Activated CD4-positive, alpha-beta T cell treated with anti-CD3 and anti-CD28 coated beads, Interleukin-2, amount 10 ng/mL, durations not matched to agents 7 days and 5 days (primary cell): ENCODE measurements around the gene GJC2. TPM values are rescaled to one million over a fixed set of nuclear protein-coding genes. Genes with fewer than 3 reads are reported as not detected.
A peak's percentile ranks its signal among the peaks of the same experiment; 100 is the strongest.
"Not testable (repeated sequence)": the region's sequence is repeated elsewhere in the genome, so short reads cannot be mapped to it uniquely, and the experiment has no call there.

Experiments
- CTCF ChIA-PET: fragments of 350-600 bp; sonication (Branson Sonifier 250); formaldehyde crosslinking; loops from one replicate; lab custom pipeline; 2021; ENCODE audit warnings: antibody characterized with exemption; lab: Charles Lee
- POLR2A ChIA-PET: fragments of 350-600 bp; sonication (Branson Sonifier 250); formaldehyde crosslinking; loops from one replicate; lab custom pipeline; 2021; ENCODE audit warnings: antibody characterized with exemption; lab: Charles Lee
- DNase-seq: peaks from one replicate; pipeline ENCODE4 v3.0.0-alpha.2; 2020
- H3K27ac Mint-ChIP-seq: one replicate; pipeline ENCODE4 v1.8.0; 2021; ENCODE audit warnings: mild to moderate bottlenecking, moderate library complexity, mixed read lengths
- H3K27me3 Mint-ChIP-seq: one replicate; pipeline ENCODE4 v1.8.0; 2021; ENCODE audit warnings: mixed read lengths
- H3K36me3 Mint-ChIP-seq: one replicate; pipeline ENCODE4 v1.8.0; 2021; ENCODE audit warnings: low read depth, mixed read lengths
- H3K4me1 Mint-ChIP-seq: one replicate; pipeline ENCODE4 v1.8.0; 2021; ENCODE audit warnings: mixed read lengths
- H3K4me3 Mint-ChIP-seq: one replicate; pipeline ENCODE4 v1.8.0; 2021; ENCODE audit warnings: mild to moderate bottlenecking, moderate library complexity, mixed read lengths
- H3K9me3 Mint-ChIP-seq: one replicate; pipeline ENCODE4 v1.8.0; 2021; ENCODE audit warnings: mixed read lengths
- total RNA-seq, 2 experiments: library from RNA; stranded (reverse); gene quantifications; one replicate each; pipeline ENCODE4 v1.2.3, GENCODE V29; 2021

GJC2 gene
- total RNA-seq, 2 experiments from 2014 or later = 0.40 to 0.62 TPM

DNA sequence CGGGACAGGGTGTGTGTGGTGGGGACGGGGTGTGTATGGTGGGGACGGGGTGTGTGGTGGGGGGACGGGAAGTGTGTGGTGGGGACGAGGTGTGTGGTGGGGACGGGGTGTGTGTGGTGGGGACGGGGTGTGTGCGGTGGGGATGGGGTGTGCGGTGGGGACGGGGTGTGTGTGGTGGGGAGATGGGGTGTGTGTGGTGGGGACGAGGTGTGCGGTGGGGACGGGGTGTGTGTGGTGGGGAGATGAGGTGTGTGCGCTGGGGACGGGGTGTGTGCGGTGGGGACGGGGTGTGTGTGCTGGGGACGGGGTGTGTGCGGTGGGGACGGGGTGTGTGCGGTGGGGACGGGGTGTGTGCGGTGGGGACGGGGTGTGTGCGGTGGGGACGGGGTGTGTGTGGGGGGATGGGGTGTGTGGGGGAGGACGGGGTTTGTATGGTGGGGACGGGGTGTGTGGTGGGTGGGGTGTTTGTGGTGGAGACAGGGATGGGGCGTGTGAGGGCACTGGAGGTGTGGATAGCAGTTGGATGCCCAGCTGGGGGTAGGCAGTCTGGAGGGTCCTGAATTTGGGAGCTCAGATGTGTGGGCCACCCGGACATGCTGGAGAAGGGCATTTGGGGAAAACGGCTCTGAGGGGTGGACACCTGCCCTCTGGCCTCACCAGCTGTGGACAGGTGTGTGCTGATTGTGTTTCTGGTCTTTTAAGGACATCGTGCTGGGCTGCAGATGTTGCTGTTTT lies 32.7 kb downstream of the GJC2 start:
- Mint-ChIP-seq H3K4me3 (no peak overlapping the region), H3K4me1 (peaks cover 14% of the 10 kb centered on the region), H3K27me3 (no peaks in the 10 kb centered on the region), H3K27ac (no peak overlapping the region), H3K36me3 (no peaks in the 10 kb centered on the region), H3K9me3 (no peaks in the 10 kb centered on the region)
- CTCF ChIA-PET = interaction anchor here (1.5 kb wide), 1 partner anchor 16 kb away, joined by 6 read pairs; no protein-coding TSS in a partner anchor
- POLR2A ChIA-PET = no interaction called here
- DNase-seq = no peak

DNA sequence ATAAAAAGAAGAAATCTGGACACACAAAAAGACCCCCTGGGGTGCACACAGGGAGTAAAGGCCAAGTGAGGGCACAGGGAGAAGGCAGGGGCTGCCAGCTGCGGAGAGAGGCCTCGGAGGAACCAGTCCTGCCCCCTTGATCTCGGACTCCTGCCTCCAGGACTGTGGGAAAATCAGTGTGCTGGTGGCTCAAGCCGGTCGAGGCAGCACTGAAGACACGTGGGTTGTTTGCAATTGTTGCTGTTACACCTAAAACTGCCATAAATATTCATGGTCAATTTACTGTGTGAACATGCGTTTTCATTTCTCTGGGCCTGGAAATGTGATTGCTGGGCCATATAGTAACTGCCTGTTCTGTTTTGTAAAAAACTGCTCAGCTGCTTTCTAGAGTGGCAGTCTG lies 34.4 kb downstream of the GJC2 start:
- no peak for DNase-seq
- Mint-ChIP-seq H3K9me3 (no peaks in the 10 kb centered on the region), H3K4me3 (no peak overlapping the region), H3K36me3 (no peaks in the 10 kb centered on the region), H3K27ac (no peak overlapping the region), H3K27me3 (no peaks in the 10 kb centered on the region), H3K4me1 (peaks cover 14% of the 10 kb centered on the region)
- ChIA-PET POLR2A (no interaction called here), CTCF (interaction anchor here (0.5 to 2.0 kb wide), 3 partner anchors 18 to 93 kb away, joined by 3 to 7 read pairs (median 3); partner anchors contain the start of gene IBA57)

DNA sequence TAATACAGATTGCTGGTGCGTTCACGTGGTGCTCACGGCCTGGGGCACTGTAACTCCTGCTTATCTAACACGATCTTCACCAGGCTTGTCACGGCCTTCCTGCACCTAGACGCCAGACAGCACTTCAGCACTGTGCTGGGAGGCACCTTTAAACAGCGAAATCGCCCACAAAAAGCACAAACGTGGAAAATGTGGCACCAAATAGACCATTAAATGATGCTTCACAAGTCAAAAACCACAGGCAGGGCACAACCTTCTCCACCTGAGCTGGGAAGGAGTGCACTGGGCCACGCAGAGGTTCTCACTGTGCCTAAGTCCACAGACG lies 35.9 kb downstream of the GJC2 start:
- POLR2A ChIA-PET = no interaction called here
- H3K27me3 Mint-ChIP-seq = no peaks in the 10 kb centered on the region
- no peak overlapping the region for H3K4me3 Mint-ChIP-seq
- H3K4me1 Mint-ChIP-seq = peaks cover 14% of the 10 kb centered on the region
- H3K27ac Mint-ChIP-seq = peak overlapping the region; percentile 26
- DNase-seq = peak; percentile 35
- CTCF ChIA-PET = interaction anchor here (1.0 kb wide), 1 partner anchor 12 kb away, joined by 3 read pairs; no protein-coding TSS in a partner anchor
- H3K9me3 Mint-ChIP-seq = no peaks in the 10 kb centered on the region
- no peaks in the 10 kb centered on the region for H3K36me3 Mint-ChIP-seq

DNA sequence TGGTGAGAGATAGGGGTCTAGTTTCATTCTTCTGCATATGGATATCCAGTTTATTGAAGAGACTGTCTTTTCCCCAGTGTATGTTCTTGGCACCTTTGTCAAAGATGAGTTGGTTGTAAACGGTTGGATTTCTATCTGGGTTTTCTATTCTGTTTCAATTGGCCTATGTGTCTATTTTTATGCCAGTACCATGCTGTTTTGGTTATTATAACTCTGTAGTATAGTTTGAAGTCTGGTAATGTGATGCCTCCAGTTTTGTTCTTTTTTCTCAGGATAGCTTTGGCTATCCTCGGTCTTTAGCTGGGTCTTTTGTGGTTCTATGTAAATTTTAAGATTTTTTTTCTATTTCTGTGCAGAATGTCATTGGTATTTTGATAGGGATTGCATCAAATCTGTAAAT lies 38.5 kb downstream of the GJC2 start:
- peaks cover 14% of the 10 kb centered on the region for H3K4me1 Mint-ChIP-seq
- POLR2A ChIA-PET, H3K9me3 Mint-ChIP-seq, H3K27me3 Mint-ChIP-seq, H3K27ac Mint-ChIP-seq, H3K4me3 Mint-ChIP-seq, DNase-seq, H3K36me3 Mint-ChIP-seq: not testable (repeated sequence)
- CTCF ChIA-PET = interaction anchor here (2.5 kb wide), 1 partner anchor 23 kb away, joined by 5 read pairs; the partner anchor contains the start of gene IBA57

DNA sequence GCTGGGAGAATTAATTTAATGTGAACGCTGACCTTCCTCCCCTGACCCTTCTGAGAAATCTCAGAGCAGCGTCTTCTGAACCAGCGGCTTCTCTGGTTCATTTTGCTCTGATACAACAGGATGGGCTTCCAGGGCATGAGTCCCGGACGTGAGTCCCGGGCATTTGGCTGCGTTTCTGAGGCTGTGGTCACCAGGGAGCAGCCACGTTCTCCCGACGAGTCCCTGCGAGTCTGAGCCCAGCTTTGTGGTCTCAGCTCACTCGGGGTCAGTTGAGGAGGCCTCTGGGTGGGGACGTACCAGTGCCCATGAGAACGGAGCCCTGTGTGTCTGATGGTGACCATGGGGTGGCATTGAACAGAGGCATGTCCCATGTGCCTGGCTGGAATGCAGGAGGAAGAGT lies 40.5 kb downstream of the GJC2 start:
- ChIA-PET POLR2A (no interaction called here), CTCF (no interaction called here)
- Mint-ChIP-seq H3K4me3 (no peak overlapping the region), H3K4me1 (peaks cover 14% of the 10 kb centered on the region), H3K9me3 (no peaks in the 10 kb centered on the region), H3K36me3 (no peaks in the 10 kb centered on the region), H3K27me3 (no peaks in the 10 kb centered on the region), H3K27ac (no peak overlapping the region)
- DNase-seq = no peak

DNA sequence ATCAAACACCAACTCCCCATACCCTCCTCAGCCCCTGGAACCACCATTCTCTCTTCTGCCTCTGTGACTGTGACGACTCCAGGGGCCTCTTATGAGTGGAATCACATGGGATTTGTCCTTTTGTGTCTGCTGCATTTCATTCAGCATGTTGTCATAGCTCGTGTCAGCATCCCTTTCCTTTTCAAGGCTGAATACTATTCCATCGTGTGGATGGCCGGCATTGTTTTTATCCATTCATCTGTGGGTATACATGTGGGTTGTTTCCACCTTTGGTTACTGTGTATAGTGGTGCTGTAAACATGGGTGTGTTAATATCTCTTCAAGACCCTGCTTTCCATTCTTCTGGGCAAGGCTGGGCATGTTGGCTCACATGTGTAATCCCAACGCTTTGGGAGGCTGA lies 41.0 kb downstream of the GJC2 start:
- CTCF ChIA-PET = no interaction called here
- no peaks in the 10 kb centered on the region for H3K27me3 Mint-ChIP-seq
- no peak for DNase-seq
- POLR2A ChIA-PET = no interaction called here
- H3K9me3 Mint-ChIP-seq = no peaks in the 10 kb centered on the region
- H3K4me3 Mint-ChIP-seq = no peak overlapping the region
- no peaks in the 10 kb centered on the region for H3K36me3 Mint-ChIP-seq
- peaks cover 8% of the 10 kb centered on the region for H3K4me1 Mint-ChIP-seq
- no peak overlapping the region for H3K27ac Mint-ChIP-seq

DNA sequence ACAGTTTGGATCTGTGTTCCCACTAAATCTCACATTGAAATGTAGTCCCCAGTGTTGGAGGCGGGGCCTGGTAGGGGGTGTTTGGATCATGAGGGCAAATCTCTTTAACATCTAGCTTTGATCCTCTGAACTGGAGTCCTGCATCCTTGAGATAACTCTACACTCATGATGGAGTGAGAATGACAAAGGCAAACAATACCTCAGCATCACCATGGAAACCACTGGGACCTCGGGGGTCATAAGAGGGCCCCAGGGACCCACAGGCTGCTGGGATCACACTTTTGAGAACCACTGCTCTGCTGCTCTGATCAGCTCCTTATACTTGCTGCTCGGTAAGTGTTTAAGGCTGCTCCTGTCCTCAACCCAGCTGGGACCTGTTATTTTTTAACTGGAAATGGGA lies 44.7 kb downstream of the GJC2 start:
- Mint-ChIP-seq H3K27ac (no peak overlapping the region), H3K4me3 (no peak overlapping the region), H3K4me1 (no peaks in the 10 kb centered on the region), H3K9me3 (peaks cover 10% of the 10 kb centered on the region), H3K27me3 (no peaks in the 10 kb centered on the region), H3K36me3 (peaks cover 8% of the 10 kb centered on the region)
- no peak for DNase-seq
- POLR2A ChIA-PET = no interaction called here
- CTCF ChIA-PET = no interaction called here

DNA sequence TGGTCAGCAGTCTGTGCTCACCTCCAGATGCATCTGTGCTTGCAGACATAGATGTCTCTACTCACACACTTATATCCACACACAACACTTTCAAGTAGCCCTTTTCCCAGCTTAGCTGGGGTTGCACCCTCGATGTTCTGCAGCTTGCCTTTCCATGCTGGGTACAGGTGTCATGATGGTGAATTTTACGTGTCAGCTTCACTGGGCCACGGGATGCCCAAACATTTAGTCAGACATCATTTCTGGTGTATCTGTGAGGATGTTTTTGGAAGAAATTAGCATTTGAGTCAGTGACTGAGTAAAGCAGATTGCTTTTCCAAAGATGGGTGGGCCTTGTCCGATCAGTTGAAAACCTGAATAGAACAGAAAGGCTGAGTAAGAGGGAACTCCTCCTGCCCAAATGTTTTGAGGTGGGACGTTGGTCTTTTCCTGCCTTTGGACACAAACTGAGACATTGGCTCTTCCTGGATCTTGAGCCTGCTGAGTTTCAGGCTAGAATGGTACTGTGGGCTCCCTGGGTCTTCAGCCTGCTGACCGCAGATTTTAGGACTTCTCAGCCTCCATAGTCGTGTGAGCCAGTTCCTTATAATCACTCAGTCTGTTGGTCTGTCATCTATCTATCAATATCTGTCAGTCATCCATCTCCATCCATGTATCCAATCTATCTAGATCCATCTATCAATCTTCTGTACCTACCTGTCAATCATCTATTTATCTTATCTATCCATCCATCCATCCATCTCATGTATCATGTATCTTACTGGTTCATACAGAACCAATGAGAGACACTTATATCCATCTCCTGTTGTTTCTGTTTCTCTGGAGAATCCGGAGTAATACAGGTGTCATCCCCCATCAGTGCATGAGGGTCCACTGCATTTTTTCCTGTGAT lies 45.4 kb downstream of the GJC2 start:
- ChIA-PET CTCF (no interaction called here), POLR2A (no interaction called here)
- Mint-ChIP-seq H3K9me3 (peaks cover 18% of the 10 kb centered on the region), H3K36me3 (peaks cover 11% of the 10 kb centered on the region), H3K4me1 (no peaks in the 10 kb centered on the region), H3K27ac (no peak overlapping the region), H3K4me3 (no peak overlapping the region), H3K27me3 (no peaks in the 10 kb centered on the region)
- DNase-seq = no peak

DNA sequence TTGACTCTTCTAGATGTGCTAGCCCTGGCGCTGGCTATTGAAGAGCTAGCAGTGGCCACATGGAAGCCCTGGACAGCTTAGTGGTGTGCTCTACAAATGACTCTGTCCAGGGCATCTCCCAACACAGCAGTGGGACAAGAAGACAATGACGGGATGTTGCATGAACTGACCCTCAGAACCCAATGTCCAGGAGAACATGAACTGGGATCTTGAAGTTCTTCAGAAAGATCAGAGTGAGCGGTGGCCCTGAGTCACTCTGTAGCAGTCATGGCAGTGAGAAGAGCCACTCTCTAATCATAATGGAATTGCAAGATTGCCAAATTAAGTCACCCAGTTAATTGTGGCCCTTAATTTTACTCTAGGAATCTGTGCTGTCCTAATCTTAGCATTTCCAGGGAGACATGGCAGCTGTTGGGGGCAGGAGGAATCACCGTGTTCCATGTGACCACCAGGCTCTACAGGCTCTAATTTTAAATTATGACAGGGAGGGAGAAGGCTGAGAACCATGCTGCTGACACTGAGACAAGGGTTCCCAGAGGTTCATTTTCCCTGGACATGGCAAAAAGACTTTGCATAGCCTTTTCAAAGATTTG lies 47.9 kb downstream of the GJC2 start:
- Mint-ChIP-seq H3K9me3 (peaks cover 18% of the 10 kb centered on the region), H3K4me3 (no peak overlapping the region), H3K4me1 (no peaks in the 10 kb centered on the region), H3K27ac (no peak overlapping the region), H3K27me3 (no peaks in the 10 kb centered on the region), H3K36me3 (peaks cover 11% of the 10 kb centered on the region)
- ChIA-PET CTCF (interaction anchor here (0.7 to 1.3 kb wide), 2 partner anchors 11 to 59 kb away, joined by 3 to 4 read pairs; no protein-coding TSS in a partner anchor), POLR2A (no interaction called here)
- DNase-seq = no peak

DNA sequence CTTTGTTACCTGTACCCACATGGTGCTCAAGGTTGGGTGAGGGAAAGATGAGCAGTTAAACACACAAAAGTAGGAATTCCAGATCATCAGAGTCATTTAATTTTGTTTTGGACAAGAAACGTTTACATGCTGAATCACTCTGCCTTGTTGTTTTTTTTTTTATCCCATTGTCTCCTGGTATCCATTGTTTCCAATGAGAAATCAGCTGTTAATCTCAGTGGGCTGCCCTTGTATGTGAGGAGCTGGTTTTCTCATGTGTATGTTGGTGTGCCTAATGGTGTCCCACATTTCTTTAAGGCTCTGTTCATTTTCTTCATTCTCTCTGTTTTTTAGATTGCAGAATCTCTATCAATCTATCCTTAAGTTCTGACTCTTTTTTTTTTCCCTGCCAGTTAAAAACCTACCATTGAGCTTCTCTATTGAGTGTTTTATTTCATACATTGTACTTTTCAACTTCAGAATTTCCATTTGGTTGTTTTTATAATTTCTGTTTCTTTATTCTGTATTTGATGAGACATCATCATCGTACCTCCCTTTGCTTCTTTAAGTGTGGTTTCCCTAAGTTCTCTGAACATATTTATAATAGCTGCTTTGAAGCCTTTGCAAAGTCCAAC lies 49.4 kb downstream of the GJC2 start:
- CTCF ChIA-PET = interaction anchor here (0.9 kb wide), 1 partner anchor 10 kb away, joined by 3 read pairs; no protein-coding TSS in a partner anchor
- Mint-ChIP-seq H3K27ac (no peak overlapping the region), H3K4me1 (no peaks in the 10 kb centered on the region), H3K9me3 (peaks cover 18% of the 10 kb centered on the region), H3K27me3 (peaks cover 8% of the 10 kb centered on the region), H3K4me3 (no peak overlapping the region), H3K36me3 (peaks cover 11% of the 10 kb centered on the region)
- DNase-seq = no peak
- POLR2A ChIA-PET = no interaction called here

DNA sequence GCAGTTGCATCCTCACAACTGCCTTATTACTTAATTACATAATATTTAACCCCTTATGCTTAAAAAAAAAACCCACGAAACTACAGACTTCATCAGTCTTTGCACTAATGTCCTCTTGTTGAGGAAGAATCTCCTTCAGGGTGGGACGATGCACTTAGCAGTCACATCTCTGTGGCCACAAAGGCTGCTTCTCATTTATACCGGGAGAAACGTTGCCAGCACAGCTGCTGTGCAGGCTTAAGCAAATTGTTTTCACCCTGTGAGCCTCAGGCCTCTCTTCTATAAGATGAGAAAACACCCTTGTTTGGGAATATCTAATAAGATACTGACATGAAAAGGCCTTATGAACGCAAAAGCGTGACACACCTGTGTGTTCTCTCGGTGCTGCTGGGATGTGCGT lies 55.2 kb downstream of the GJC2 start:
- POLR2A ChIA-PET = no interaction called here
- Mint-ChIP-seq H3K4me1 (no peaks in the 10 kb centered on the region), H3K4me3 (no peak overlapping the region), H3K9me3 (peaks cover 3% of the 10 kb centered on the region), H3K27ac (no peak overlapping the region), H3K36me3 (no peaks in the 10 kb centered on the region), H3K27me3 (peaks cover 14% of the 10 kb centered on the region)
- CTCF ChIA-PET = no interaction called here
- no peak for DNase-seq

DNA sequence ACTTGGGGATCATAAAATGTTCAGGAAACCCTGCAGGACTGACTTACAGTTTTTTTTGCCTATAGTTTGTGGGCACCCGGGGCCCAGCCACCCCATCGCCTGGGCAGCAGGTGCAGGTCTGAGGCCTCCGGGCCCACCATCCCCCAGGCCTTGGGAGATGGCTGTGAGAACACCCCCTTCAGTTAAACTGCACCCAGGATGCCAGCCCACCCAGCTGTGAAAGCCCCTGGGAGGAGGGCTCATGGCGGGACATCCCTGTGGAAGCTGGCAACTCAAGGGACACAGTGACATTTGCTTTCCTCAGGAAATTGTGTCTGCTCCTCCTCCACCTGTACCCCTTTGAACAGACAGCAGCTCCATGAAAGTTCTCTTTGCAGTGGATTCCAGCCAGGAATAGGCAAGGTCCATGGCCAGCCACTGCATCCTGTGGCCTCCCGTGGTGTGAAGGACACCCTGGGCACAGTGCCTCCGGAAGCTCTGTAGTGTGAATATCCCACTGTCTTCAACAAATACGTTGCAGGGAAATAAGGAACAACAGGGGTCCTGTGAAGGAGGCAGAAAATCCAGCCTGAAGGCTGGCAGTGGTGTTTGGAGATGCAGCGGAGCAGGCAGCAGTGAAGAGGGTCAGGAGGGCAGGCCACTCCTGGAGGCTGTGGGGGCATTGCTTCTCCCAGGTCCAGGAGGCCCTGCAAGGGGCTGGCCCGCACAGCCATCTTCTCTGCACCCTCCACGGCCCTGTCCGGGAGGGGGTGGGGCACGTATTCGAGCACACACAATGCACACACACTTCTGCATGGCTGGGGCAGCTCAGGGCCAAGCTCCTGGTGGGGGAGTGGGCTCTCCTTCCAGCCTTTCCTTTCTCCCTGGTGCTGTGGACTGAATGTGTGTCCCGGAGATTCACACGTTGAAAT lies 56.1 kb downstream of the GJC2 start:
- Mint-ChIP-seq H3K9me3 (no peaks in the 10 kb centered on the region), H3K4me3 (no peak overlapping the region), H3K27ac (no peak overlapping the region), H3K4me1 (no peaks in the 10 kb centered on the region), H3K36me3 (no peaks in the 10 kb centered on the region), H3K27me3 (peaks cover 14% of the 10 kb centered on the region)
- DNase-seq = no peak
- ChIA-PET CTCF (no interaction called here), POLR2A (no interaction called here)
